ENCODE measurements around the gene MAP3K4. TPM values are rescaled to one million over a fixed set of nuclear protein-coding genes. Genes with fewer than 3 reads are reported as not detected.
"Not testable (repeated sequence)": the region's sequence is repeated elsewhere in the genome, so short reads cannot be mapped to it uniquely, and the experiment has no call there.

MAP3K4 gene
- total RNA-seq, 2 donors from 2014 or later = 32.1 to 42.2 TPM

DNA sequence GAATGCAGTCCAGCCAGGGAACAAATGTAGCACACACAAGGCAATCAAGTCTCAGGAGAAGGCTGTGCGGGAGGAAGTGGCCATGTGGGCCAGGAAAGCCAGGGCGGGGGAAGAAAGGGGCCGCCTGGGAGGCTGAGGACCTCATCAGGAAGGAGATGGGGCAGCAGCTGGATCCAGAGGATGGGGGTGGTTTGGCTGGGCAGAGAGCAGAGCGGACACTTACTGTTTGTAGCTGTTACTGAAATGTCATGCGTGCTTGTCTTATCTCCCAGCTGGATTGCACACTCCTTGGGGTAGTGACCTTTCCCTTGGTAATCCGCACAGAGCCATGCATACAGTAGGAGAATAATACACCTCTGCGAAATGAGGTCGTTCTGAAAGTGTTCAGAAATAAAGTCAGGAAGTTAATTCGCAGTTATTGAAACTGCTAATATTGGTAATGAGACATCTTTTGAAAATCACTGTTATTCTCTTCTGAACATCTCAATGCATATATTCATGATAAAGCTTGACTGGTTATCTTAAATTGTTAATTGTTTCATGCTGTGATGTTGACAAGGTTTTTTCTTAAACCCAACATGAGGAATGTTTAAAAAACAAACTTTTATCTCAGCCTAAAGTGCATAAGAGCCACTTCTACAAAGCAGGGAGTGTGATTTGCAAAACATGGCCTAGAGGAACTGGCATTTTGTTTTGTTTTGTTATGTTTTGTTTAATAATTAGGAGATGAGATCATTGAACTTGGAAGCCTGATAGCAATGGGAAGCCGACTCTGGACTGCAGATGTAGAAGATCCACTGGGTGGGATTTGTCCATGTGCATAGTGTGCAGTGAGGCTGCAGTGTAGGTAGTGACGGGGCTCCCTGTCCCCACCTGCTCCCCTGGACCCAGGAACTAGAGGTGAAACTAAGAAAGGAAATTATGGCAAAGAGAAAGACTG is 18.0 kb upstream of the MAP3K4 start:
- Histone ChIP-seq H3K9me3 (no peaks in the 10 kb centered on the region), H3K27ac (no peak overlapping the region), H3K36me3 (no peaks in the 10 kb centered on the region), H3K9ac (ENCODE audit: low read depth in 2 of 2, low read length in 2 of 2) (no peak overlapping the region), H3K27me3 (no peaks in the 10 kb centered on the region), H3K4me3 (no peak overlapping the region), H3K4me1 (no peaks in the 10 kb centered on the region)
- intact Hi-C loops (cut with DNase I) = no loop called here
- TF ChIP-seq, protein P1, sequence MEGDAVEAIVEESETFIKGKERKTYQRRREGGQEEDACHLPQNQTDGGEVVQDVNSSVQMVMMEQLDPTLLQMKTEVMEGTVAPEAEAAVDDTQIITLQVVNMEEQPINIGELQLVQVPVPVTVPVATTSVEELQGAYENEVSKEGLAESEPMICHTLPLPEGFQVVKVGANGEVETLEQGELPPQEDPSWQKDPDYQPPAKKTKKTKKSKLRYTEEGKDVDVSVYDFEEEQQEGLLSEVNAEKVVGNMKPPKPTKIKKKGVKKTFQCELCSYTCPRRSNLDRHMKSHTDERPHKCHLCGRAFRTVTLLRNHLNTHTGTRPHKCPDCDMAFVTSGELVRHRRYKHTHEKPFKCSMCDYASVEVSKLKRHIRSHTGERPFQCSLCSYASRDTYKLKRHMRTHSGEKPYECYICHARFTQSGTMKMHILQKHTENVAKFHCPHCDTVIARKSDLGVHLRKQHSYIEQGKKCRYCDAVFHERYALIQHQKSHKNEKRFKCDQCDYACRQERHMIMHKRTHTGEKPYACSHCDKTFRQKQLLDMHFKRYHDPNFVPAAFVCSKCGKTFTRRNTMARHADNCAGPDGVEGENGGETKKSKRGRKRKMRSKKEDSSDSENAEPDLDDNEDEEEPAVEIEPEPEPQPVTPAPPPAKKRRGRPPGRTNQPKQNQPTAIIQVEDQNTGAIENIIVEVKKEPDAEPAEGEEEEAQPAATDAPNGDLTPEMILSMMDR (IDR thresholded peaks at IDR 0.05) = no peak
- DNase-seq = peak; percentile 23

GRCh38 chr6:160974304-160974771 is 17.2 kb upstream of the MAP3K4 start:
- Histone ChIP-seq H3K9ac (ENCODE audit: low read depth in 2 of 2, low read length in 2 of 2) (no peak overlapping the region), H3K36me3 (no peaks in the 10 kb centered on the region), H3K4me3 (no peak overlapping the region), H3K27ac (no peak overlapping the region), H3K27me3 (no peaks in the 10 kb centered on the region), H3K9me3 (no peaks in the 10 kb centered on the region), H3K4me1 (no peaks in the 10 kb centered on the region)
- TF ChIP-seq, protein P1 (IDR thresholded peaks at IDR 0.05) = no peak
- DNase-seq = peak; percentile 55
- intact Hi-C loops (cut with DNase I) = no loop called here

GRCh38 chr6:160975162-160975561 is 16.4 kb upstream of the MAP3K4 start:
- Histone ChIP-seq H3K27me3 (no peaks in the 10 kb centered on the region), H3K4me1 (no peaks in the 10 kb centered on the region), H3K9ac (ENCODE audit: low read depth in 2 of 2, low read length in 2 of 2) (no peak overlapping the region), H3K9me3 (no peaks in the 10 kb centered on the region), H3K4me3 (no peak overlapping the region), H3K36me3 (no peaks in the 10 kb centered on the region), H3K27ac (no peak overlapping the region)
- TF ChIP-seq, protein P1 (IDR thresholded peaks at IDR 0.05) = no peak
- intact Hi-C loops (cut with DNase I) = no loop called here
- no peak for DNase-seq

- DNase-seq; H3K27ac ChIP-seq; H3K4me1 ChIP-seq; H3K4me3 ChIP-seq; H3K27me3 ChIP-seq; H3K9me3 ChIP-seq; H3K36me3 ChIP-seq; H3K9ac ChIP-seq (ENCODE audit: low read depth in 2 of 2, low read length in 2 of 2); intact Hi-C loops (cut with DNase I): not testable (repeated sequence)
These were observed 15.6 kb upstream of the MAP3K4 start for GRCh38 chr6:160975961-160976360.

DNA sequence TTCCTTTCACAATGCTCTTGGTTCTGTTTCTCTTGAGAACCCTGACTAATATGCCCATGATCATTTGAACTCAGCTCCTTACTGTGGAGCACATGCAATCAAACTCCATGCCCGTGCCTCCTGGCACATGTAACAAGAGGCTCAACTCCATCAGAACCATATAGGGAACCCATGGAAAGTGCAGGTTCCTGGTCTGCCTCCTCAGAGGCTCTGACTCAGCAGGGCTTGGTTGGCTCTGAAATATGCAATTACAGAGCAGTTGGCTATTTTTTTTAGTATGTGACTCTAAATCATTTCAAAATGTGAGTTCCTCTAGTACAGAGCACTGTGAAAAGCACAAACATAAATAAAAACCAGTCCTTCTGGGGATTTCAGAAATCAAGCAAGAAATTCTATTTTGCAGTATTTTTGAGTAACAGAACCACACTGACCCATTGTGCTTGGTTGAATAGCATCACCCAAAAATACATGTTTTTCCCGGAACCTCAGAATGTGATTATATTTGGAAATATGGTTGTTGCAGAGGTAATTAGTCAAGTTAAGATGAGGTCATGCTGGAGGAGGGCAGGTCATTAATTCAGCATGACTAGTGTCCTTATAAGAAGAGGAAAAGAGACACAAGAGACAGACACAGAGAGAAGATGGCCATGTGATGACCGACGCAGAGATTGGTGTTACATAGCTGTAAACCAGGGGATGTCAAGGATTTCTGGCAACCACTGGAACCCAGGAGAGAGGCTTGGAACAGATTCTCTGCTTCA is 13.2 kb upstream of the MAP3K4 start:
- DNase-seq = no peak
- H3K9ac ChIP-seq (ENCODE audit: low read depth in 2 of 2, low read length in 2 of 2) = no peak overlapping the region
- H3K4me3 ChIP-seq = no peak overlapping the region
- no peaks in the 10 kb centered on the region for H3K9me3 ChIP-seq
- TF ChIP-seq, protein P1 (IDR thresholded peaks at IDR 0.05) = no peak
- no peaks in the 10 kb centered on the region for H3K4me1 ChIP-seq
- H3K36me3 ChIP-seq = no peaks in the 10 kb centered on the region
- intact Hi-C loops (cut with DNase I) = no loop called here
- no peaks in the 10 kb centered on the region for H3K27me3 ChIP-seq
- no peak overlapping the region for H3K27ac ChIP-seq

Data from colonic mucosa (tissue), 4 donors.